COR-L47 (cell line): Measurements from ENCODE around the gene CLOCK.

Source experiments
- DNase-seq: peaks from one replicate; lab custom pipeline; 2025; lab: John Stamatoyannopoulos, UW

CLOCK gene

GRCh38 chr4:55469979-55470378, 76.7 kb downstream of the CLOCK start:
- no peak for DNase-seq

- no peak for DNase-seq
Measured at GRCh38 chr4:55468724-55469123, 78.0 kb downstream of the CLOCK start.

- DNase-seq = no peak
Measured at GRCh38 chr4:55466001-55466400, 80.7 kb downstream of the CLOCK start.

- DNase-seq = no peak
Measured at GRCh38 chr4:55458611-55459010, 88.1 kb downstream of the CLOCK start.

- DNase-seq = no peak
Measured at GRCh38 chr4:55458164-55458563, 88.5 kb downstream of the CLOCK start.

- DNase-seq = no peak
Measured at GRCh38 chr4:55450566-55450965, 96.1 kb downstream of the CLOCK start.

- no peak for DNase-seq
Measured at GRCh38 chr4:55447831-55448230, 98.9 kb downstream of the CLOCK start.

GRCh38 chr4:55447108-55447708, 99.5 kb downstream of the CLOCK start:
- DNase-seq = no peak

GRCh38 chr4:55446578-55446922, 100.2 kb downstream of the CLOCK start:
- DNase-seq = no peak

- DNase-seq = no peak
Measured at GRCh38 chr4:55445921-55446577, 100.7 kb downstream of the CLOCK start.

- peak; percentile 13 for DNase-seq
Measured at GRCh38 chr4:55444827-55445226, 101.9 kb downstream of the CLOCK start.

- no peak for DNase-seq
Measured at GRCh38 chr4:55442541-55442940, 104.2 kb downstream of the CLOCK start.

GRCh38 chr4:55440786-55441185, 105.9 kb downstream of the CLOCK start:
- DNase-seq = no peak

GRCh38 chr4:55439023-55439422, 107.7 kb downstream of the CLOCK start:
- DNase-seq = no peak

GRCh38 chr4:55438314-55438713, 108.4 kb downstream of the CLOCK start:
- no peak for DNase-seq

GRCh38 chr4:55437823-55438222, 108.9 kb downstream of the CLOCK start:
- DNase-seq = no peak

- no peak for DNase-seq
Measured at GRCh38 chr4:55437356-55437796, 109.3 kb downstream of the CLOCK start.

- no peak for DNase-seq
Measured at GRCh38 chr4:55435141-55435841, 111.4 kb downstream of the CLOCK start.

GRCh38 chr4:55431710-55432336, 114.9 kb downstream of the CLOCK start:
- no peak for DNase-seq

- no peak for DNase-seq
Measured at GRCh38 chr4:55424791-55425190, 121.9 kb downstream of the CLOCK start.

- no peak for DNase-seq
Measured at GRCh38 chr4:55416176-55416575, 130.5 kb downstream of the CLOCK start.

GRCh38 chr4:55411621-55412020, 135.1 kb downstream of the CLOCK start:
- no peak for DNase-seq

GRCh38 chr4:55410431-55410830, 136.3 kb downstream of the CLOCK start:
- no peak for DNase-seq
